HG02763 (cell line): ENCODE results near the gene C16orf46.
"Not testable (repeated sequence)": the region's sequence is repeated elsewhere in the genome, so short reads cannot be mapped to it uniquely, and the experiment has no call there.

Experiments
- ATAC-seq: cut with Tn5 transposase; IDR thresholded peaks from one replicate; pipeline ENCODE4 v1.9.1; 2021; ENCODE audit warnings: mild to moderate bottlenecking, moderate library complexity; ENCODE audit not compliant: unreplicated experiment

The C16orf46 gene, protein sequence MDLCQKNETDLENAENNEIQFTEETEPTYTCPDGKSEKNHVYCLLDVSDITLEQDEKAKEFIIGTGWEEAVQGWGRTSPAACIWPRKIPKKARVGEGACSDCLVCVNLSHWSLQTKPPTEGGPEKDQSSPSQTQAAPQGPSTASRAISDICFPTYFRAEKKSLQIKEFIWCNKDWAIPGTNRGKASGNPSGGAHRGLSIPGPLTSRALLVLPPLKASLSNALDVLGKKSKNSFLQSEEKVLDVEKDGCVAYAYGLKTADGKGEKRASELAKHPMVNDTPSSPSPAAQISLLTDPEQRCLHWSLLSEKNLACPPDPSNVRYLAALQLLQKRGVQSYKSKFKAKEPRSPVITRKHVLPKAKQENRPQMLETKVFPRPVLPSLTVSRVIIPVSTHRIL

DNA sequence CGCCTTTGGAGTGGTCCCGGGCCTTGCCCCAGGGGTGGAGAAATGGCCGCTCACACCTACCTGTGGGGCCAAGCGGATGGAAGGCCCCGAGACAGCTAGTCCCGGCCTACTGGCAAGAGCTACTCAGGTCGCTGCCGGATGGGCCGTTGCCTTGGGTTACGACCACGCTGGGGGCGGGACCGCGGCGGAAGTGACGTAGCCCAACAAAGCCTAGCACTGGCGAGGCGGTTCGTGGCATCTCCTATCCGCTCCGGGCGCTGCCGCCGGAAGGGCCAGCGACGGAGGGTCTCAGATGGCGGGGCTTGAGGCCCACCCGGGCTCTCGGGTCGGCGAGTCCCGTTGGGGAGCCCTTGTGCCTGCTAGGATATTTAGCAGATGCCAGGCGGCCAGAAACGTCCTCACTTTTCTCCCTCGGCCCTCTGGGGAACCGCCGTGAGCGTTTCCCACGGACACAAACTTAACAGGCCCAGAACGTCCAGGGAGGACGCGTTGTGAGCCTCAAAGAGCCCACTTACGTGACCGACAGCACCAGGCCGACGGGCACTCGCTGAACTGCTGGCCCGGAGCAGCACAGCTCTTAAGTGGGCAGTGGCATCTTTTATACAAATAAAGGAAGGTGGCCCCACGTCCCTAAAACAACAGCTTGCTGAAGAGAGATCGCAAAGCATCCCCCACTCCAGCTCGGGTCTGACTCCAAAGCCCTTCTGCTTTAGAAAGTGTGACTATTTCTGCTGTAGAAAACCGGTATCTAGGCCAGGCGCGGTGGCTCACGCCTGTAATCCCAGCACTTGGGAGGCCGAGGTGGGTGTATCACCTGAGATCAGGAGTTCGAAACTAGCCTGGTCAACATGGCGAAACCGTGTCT lies at the start of gene C16orf46:
C16orf46 (minus strand) TSS at position 163 of the 865 bp plus-strand sequence. CDS start 13,283 bp downstream, outside the sequence.
- ATAC-seq = peak; percentile 96

GRCh38 chr16:81123092-81123852 lies 46.2 kb upstream of the C16orf46 start:
- no peak for ATAC-seq

DNA sequence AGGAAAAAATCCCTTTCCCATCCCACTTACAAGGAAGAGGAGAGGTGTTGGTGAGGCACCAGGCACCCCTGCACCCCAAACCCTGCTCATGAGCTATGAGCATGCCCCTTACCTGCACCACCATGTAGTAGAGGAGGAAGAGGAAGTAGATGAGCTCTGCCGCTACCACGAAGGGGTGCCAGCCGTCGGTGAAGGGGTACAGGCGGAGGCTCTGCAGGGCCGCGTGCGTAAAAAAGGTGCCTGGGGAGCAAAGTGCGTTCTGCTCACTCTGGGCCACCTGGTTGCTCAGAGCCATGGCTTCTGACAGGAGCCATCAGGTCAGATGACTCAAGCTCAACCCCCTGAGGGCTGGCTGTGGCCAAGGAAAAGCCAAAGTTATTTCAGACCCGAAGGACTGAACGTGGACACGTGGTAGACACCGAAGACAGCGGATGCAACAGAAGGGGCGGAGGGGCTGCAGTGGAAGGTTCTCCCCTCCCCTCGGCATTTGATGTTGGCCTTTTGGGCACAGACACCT lies 44.5 kb upstream of the C16orf46 start:
- no peak for ATAC-seq

GRCh38 chr16:81117436-81117835 lies 40.4 kb upstream of the C16orf46 start:
- ATAC-seq = no peak

- no peak for ATAC-seq
These were observed 39.2 kb upstream of the C16orf46 start for GRCh38 chr16:81116285-81116684.

DNA sequence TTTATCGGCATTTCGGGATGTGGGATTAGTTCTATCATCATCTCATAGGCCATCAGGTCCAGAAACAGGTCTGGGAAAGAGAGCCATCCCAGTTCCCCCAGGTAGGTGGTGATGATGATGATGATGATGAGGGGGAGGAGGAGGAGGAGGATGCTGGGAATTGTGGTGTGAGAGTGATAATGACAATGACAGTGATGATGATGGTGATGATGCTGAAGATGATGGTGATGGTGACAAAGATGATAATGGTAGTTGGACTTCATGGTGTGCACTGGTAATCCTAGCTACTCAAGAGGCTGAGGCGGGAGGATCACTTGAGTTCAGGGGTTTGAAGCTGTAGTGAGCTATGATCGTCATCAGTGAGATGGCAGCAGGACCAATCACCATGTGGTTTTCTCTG lies 35.4 kb upstream of the C16orf46 start:
- ATAC-seq = no peak

DNA sequence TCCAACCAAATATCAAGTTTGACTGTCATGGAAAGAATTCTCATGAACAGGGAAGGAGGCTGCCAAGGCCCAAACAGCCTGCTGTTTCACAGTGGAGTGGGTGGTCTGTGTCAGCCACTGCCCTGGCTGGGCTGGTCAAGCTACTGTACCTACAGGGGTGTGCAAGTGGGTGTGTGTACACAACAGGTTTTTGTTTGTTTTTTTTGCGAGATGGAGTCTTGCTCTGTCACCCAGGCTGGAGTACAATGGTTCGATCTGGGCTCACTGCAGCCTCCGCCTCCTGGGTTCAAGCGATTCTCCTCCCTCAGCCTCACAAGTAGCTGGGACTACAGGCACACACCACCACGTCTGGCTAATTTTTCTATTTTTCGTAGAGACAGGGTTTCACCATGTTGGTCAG lies 32.2 kb upstream of the C16orf46 start:
- not testable (repeated sequence) for ATAC-seq

GRCh38 chr16:81107511-81107910 lies 30.5 kb upstream of the C16orf46 start:
- no peak for ATAC-seq

GRCh38 chr16:81106826-81107503 lies 29.9 kb upstream of the C16orf46 start:
- no peak for ATAC-seq

GRCh38 chr16:81105946-81106345 lies 28.9 kb upstream of the C16orf46 start:
- ATAC-seq = no peak

GRCh38 chr16:81101702-81102101 lies 24.7 kb upstream of the C16orf46 start:
- ATAC-seq = no peak

DNA sequence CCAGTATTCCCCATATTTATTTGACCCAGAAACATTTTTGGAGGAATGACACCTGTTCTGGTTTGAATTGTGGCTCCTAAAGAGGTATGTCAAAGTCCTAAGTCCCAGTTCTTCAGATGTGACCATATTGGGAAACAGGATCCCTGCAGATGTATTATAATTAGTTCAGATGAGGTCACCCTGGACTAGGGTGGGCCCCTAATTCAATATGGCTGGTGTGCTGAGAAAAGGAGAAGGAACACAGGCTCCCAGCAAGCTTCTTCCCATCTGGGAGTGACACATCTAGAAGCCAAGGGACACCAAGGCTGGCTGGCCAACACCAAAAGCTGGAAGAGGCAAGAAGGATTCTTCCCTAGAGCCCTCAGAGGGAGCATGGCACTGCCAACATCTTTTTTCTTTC lies 22.9 kb upstream of the C16orf46 start:
- ATAC-seq = no peak

DNA sequence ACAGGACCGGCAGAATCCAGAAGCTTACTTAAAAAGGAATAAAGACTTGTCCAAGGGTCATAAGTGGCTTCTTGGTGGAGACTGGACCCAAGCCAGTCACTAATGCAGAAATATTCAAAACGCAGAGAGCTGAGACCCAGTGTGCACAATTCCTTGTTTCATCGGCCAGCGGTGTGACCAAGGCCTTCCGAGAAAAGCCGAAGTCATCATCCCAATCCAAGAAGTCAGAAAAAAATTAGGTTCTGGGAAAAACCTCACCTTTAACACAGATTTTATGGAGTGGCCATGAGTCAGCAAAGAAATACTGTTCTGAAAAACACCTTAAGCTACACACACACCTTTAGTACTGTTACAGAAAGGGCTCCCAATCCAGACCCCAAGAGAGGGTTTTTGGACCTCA lies 20.2 kb upstream of the C16orf46 start:
- ATAC-seq = no peak

DNA sequence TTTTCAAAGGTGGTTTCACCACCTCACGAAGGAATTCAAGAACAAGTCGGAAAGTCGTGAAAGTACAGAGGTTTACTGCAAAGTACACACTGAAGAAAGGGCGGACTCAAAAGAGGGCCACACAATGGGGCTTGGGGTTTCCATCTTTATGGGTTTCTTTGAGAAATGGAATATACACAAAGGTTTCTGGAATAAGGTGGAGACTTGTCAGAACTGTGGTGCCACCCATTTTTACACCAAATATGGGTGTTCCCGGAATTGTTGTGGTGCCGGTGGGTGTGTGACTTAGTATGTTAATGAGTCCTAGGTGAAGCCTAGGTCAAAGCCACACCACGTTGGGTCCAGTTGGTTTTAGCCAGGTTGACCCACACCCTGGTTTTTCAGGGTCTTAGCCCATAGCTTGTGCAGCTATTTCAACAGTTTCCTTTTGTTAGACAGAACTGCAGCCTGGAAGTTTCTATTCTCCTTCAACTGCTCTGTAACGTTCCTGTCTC lies 19.7 kb upstream of the C16orf46 start:
- no peak for ATAC-seq

- peak; percentile 99 for ATAC-seq
These were observed 19.1 kb upstream of the C16orf46 start, which contains the start of gene GCSH for GRCh38 chr16:81095953-81096714. GCSH (minus strand) TSS chr16:81096395; CDS start chr16:81096278, 117 bp downstream.

- ATAC-seq = no peak
These were observed 18.6 kb upstream of the C16orf46 start for GRCh38 chr16:81095653-81095952.

- no peak for ATAC-seq
These were observed 17.8 kb upstream of the C16orf46 start for GRCh38 chr16:81094771-81095251.

GRCh38 chr16:81088836-81089235 lies 11.8 kb upstream of the C16orf46 start:
- no peak for ATAC-seq

DNA sequence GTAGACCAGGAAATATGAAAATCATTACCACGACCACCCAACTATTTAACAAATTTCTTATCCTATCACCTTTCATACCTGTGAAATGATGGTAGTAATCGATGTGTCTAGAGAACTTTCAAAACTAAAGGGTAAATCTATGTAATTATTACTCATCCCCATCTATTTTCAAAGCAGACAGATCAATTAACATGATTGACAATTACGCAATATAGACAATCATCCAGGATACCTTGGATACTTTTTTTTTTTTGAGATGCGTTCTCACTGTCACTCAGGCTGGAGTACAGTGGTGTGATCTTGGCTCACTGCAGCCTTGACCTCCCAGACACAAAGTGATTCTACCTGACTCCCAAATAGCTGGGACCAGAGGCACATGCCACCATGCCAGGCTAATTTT lies 4.0 kb upstream of the C16orf46 start:
- no peak for ATAC-seq
